Endothelial cell of umbilical vein (primary cell): Measurements from ENCODE around the gene C21orf58. TPM values are rescaled to one million over a fixed set of nuclear protein-coding genes. Genes with fewer than 3 reads are reported as not detected.

Experiments
- BruUV-seq: library from RNA; stranded (reverse); fragments of 400-500 nt; replicated peaks from 2 replicates; lab custom pipeline; 2021; lab: Mats Ljungman, UMichigan
- CTCF ChIA-PET: fragments of 300-600, 350-600 bp; sonication (Branson Sonifier 250); formaldehyde crosslinking; loops from one replicate; lab custom pipeline; 2021; ENCODE audit warnings: antibody characterized with exemption, inconsistent platforms; lab: Charles Lee
- POLR2A ChIA-PET: fragments of 300-600, 350-600 bp; sonication (Branson Sonifier 250); formaldehyde crosslinking; loops from one replicate; lab custom pipeline; 2021; ENCODE audit warnings: antibody characterized with exemption, inconsistent platforms; lab: Charles Lee
- DNase-seq: peaks from one replicate; pipeline ENCODE4 v3.0.0-alpha.2; 2011; ENCODE audit warnings: low read depth, low spot score
- FAIRE-seq: peaks from 2 replicates; lab custom pipeline; 2011; peaks lifted over from hg19 to GRCh38; lab: Jason Lieb, UNC
- H2AFZ ChIP-seq: 2 replicates; pipeline ENCODE4 v1.6.0; 2012; ENCODE audit warnings: low read depth, low read length, control low read depth, inconsistent platforms
- H3K27ac ChIP-seq: 2 replicates; pipeline ENCODE4 v1.5.1; 2011; ENCODE audit warnings: low read depth, mild to moderate bottlenecking, control low read depth, low read length, moderate library complexity; ENCODE audit not compliant: insufficient read depth
- H3K27me3 ChIP-seq, 2 experiments: 2 replicates each; pipeline versions ENCODE4 v1.6.0 to v1.6.1; 2011; ENCODE audit warnings: low read length in 2 of 2, mixed read lengths in 1 of 2; ENCODE audit not compliant: control insufficient read depth in 2 of 2, insufficient read depth in 2 of 2
- H3K36me3 ChIP-seq, 2 experiments: 2 replicates in 1 of 2; 3 replicates in 1 of 2; pipeline ENCODE4 v1.5.1; 2011; ENCODE audit warnings: low read length in 2 of 2, mild to moderate bottlenecking in 1 of 2, moderate library complexity in 1 of 2; ENCODE audit not compliant: control insufficient read depth in 2 of 2, insufficient read depth in 2 of 2; ENCODE audit errors: extremely low read depth in 1 of 2
- H3K4me1 ChIP-seq: 3 replicates; pipeline ENCODE4 v1.5.1; 2011; ENCODE audit warnings: mild to moderate bottlenecking, low read length; ENCODE audit not compliant: control insufficient read depth, insufficient read depth; ENCODE audit errors: extremely low read depth
- H3K4me2 ChIP-seq: 2 replicates; pipeline ENCODE4 v1.6.1; 2011; ENCODE audit warnings: low read length, control low read depth, mixed read lengths; ENCODE audit not compliant: insufficient read depth
- H3K4me3 ChIP-seq, 3 experiments: fragments of 200-600 bp in 1 of 3; sonication (generic), shearing (Covaris generic) in 1 of 3; replicated peaks in 1 of 3; 2 replicates each; pipeline ENCODE4 v1.5.1; 2011 to 2016; ENCODE audit warnings: control low read depth in 3 of 3, low read length in 3 of 3, mild to moderate bottlenecking in 2 of 3, inconsistent platforms in 1 of 3, low read depth in 1 of 3, moderate library complexity in 1 of 3; ENCODE audit not compliant: insufficient read depth in 1 of 3
- H3K79me2 ChIP-seq: 2 replicates; pipeline ENCODE4 v1.6.0; 2012; ENCODE audit warnings: low read length, inconsistent platforms; ENCODE audit not compliant: control insufficient read depth, insufficient read depth
- H3K9ac ChIP-seq: replicated peaks from 2 replicates; pipeline ENCODE3; 2011; ENCODE audit warnings: low read length, control low read depth; ENCODE audit not compliant: insufficient read depth; ENCODE audit errors: extremely low read depth
- H3K9me1 ChIP-seq: replicated peaks from 3 replicates; pipeline ENCODE4 v1.6.0; 2011; ENCODE audit warnings: mild to moderate bottlenecking, low read length; ENCODE audit not compliant: control insufficient read depth, insufficient read depth; ENCODE audit errors: extremely low read depth
- H3K9me3 ChIP-seq: replicated peaks from 2 replicates; pipeline ENCODE4 v1.5.1; 2012; ENCODE audit warnings: low read length, inconsistent platforms; ENCODE audit not compliant: control insufficient read depth, insufficient read depth
- H4K20me1 ChIP-seq: replicated peaks from 2 replicates; pipeline ENCODE3; 2011; ENCODE audit warnings: mild to moderate bottlenecking, low read length; ENCODE audit not compliant: control insufficient read depth, insufficient read depth; ENCODE audit errors: extremely low read depth
- EZH2 ChIP-seq: IDR thresholded peaks from 2 replicates; pipeline ENCODE4 v1.6.1; 2012; ENCODE audit warnings: borderline replicate concordance, low read depth, mild to moderate bottlenecking, moderate library complexity, low read length, inconsistent platforms; ENCODE audit not compliant: severe bottlenecking
- FOS ChIP-seq: IDR thresholded peaks from 2 replicates; pipeline ENCODE4 v1.6.1; 2011; ENCODE audit warnings: mild to moderate bottlenecking, low read length, moderate library complexity, borderline replicate concordance; ENCODE audit not compliant: insufficient read depth
- GATA2 ChIP-seq: IDR thresholded peaks from 2 replicates; pipeline ENCODE4 v1.7.0; 2011; ENCODE audit warnings: low read depth, mild to moderate bottlenecking, moderate library complexity, mixed read lengths, low read length; ENCODE audit not compliant: insufficient read length, insufficient read depth
- JUN ChIP-seq: IDR thresholded peaks from 2 replicates; pipeline ENCODE4 v1.6.1; 2011; ENCODE audit warnings: borderline replicate concordance, low read depth; ENCODE audit not compliant: insufficient read length, insufficient read depth
- MYC ChIP-seq: IDR thresholded peaks from one replicate; pipeline ENCODE4 v1.6.1; 2011; ENCODE audit warnings: mild to moderate bottlenecking, low read depth, low read length
- POLR2A ChIP-seq: IDR thresholded peaks from 2 replicates; pipeline ENCODE4 v1.6.1; 2012; ENCODE audit warnings: low read depth, mild to moderate bottlenecking, control low read depth, low read length
- POLR2AphosphoS5 ChIP-seq: IDR thresholded peaks from 2 replicates; pipeline ENCODE4 v1.6.1; 2012; ENCODE audit warnings: low read depth, mild to moderate bottlenecking, control low read depth, low read length, moderate library complexity; ENCODE audit not compliant: insufficient read depth
- dilution Hi-C: fragments of 300-500 bp; cut with MboI; formaldehyde crosslinking; loops from one replicate; pipeline ENCODE4 v1.15.0; 2019; ENCODE audit warnings: low sequenced_read_pairs; ENCODE audit not compliant: extremely low pct_ligation_motif_present
- intact Hi-C: fragments of 100-400 bp; cut with micrococcal nuclease; formaldehyde crosslinking; loops from one replicate; pipeline ENCODE4 v1.10.0; 2022
- polyA plus RNA-seq, 4 experiments: library from polyadenylated mRNA; depleted of rRNA in 3 of 4; stranded (reverse) in 3 of 4; unstranded in 1 of 4; fragments of >200 nt; gene quantifications; 2 replicates each; pipeline versions ENCODE4 v1.2.1 to v1.2.3, GENCODE V29; 2011 to 2012; ENCODE audit warnings: missing spikeins in 1 of 4
- total RNA-seq: library from RNA; stranded (reverse); gene quantifications from 2 replicates; pipeline ENCODE4 v1.2.3, GENCODE V29; 2021
- TF ChIP-seq, protein P1 (sequence below), 2 donors: IDR thresholded peaks; 1 replicate in 1 of 2; 2 replicates in 1 of 2; pipeline ENCODE4 v1.5.1; 2011; ENCODE audit warnings: low read length in 2 of 2, mild to moderate bottlenecking in 2 of 2, moderate library complexity in 2 of 2, control low read depth in 1 of 2, inconsistent platforms in 1 of 2, low read depth in 1 of 2; ENCODE audit not compliant: insufficient read depth in 1 of 2; ENCODE audit errors: extremely low read depth in 1 of 2
- TF ChIP-seq, protein P2 (sequence below): IDR thresholded peaks from 2 replicates; pipeline ENCODE4 v1.6.1; 2011; ENCODE audit not compliant: insufficient read depth, insufficient read length

The C21orf58 gene
- total and polyA plus RNA-seq, 2 donors (not counting 3 experiments of a cell fraction or from before 2014, with no cell fraction given), result 6.0 to 24.3 TPM

DNA sequence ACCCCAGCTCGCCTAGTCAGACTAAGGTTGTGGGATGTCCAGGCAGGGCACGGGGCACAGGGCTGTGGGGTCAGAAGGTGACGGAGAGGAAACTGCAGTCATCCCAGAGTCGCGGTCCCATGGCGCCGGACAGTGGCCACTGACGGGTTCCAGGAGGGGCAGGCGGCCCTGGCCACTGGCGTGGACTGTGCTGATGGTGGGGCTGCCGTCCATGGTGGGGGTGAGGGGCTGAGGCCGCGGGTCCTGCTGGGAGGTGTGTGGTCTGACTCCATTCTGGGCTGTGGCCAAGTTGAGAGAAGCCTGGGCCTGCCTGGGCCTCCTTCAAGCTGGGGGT lies 32.3 kb upstream of the C21orf58 start:
- no peak for FAIRE-seq
- intact Hi-C loops, result no loop called here
- no peak for DNase-seq

More for the DNA sequence above, 32.3 kb upstream of the C21orf58 start:
- ChIA-PET POLR2A (no interaction called here), CTCF (no interaction called here)
- H3K36me3 ChIP-seq, result peaks cover 2 to 44% of the 10 kb centered on the region in 2 experiments
- no peaks in the 10 kb centered on the region for H3K9me3 ChIP-seq
- H4K20me1 ChIP-seq, result no peaks in the 10 kb centered on the region
- H3K27me3 ChIP-seq, result no peaks in the 10 kb centered on the region
- no peaks in the 10 kb centered on the region for H3K4me1 ChIP-seq
- no peaks in the 10 kb centered on the region for H3K9me1 ChIP-seq
- TF ChIP-seq FOS (no peak), POLR2AphosphoS5 (no peak), GATA2 (no peak), MYC (no peak), JUN (no peak), EZH2 (no peak), POLR2A (no peak)
- TF ChIP-seq, protein P1, sequence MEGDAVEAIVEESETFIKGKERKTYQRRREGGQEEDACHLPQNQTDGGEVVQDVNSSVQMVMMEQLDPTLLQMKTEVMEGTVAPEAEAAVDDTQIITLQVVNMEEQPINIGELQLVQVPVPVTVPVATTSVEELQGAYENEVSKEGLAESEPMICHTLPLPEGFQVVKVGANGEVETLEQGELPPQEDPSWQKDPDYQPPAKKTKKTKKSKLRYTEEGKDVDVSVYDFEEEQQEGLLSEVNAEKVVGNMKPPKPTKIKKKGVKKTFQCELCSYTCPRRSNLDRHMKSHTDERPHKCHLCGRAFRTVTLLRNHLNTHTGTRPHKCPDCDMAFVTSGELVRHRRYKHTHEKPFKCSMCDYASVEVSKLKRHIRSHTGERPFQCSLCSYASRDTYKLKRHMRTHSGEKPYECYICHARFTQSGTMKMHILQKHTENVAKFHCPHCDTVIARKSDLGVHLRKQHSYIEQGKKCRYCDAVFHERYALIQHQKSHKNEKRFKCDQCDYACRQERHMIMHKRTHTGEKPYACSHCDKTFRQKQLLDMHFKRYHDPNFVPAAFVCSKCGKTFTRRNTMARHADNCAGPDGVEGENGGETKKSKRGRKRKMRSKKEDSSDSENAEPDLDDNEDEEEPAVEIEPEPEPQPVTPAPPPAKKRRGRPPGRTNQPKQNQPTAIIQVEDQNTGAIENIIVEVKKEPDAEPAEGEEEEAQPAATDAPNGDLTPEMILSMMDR (IDR thresholded peaks at IDR 0.05; ENCODE audit: extremely low read depth in 1 of 2, insufficient read depth in 1 of 2, low read depth in 1 of 2, low read length in 2 of 2), result no peak
- TF ChIP-seq, protein P2, sequence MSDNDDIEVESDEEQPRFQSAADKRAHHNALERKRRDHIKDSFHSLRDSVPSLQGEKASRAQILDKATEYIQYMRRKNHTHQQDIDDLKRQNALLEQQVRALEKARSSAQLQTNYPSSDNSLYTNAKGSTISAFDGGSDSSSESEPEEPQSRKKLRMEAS, result no peak
- dilution Hi-C loops, result no loop called here
- no peak overlapping the region for H3K27ac ChIP-seq
- no peak overlapping the region for H2AFZ ChIP-seq
- H3K79me2 ChIP-seq, result no peaks in the 10 kb centered on the region
- H3K4me3 ChIP-seq, result no peak overlapping the region
- BruUV-seq, result no TSS peak
- no peak overlapping the region for H3K4me2 ChIP-seq
- H3K9ac ChIP-seq, result no peak overlapping the region
